BLaER1 treated with 17β-estradiol and CSF1 and Interleukin-3, amounts not matched to agents 10 nM and 100 nM (cell line): ENCODE results near the gene TMEM72.

Experiments used
- H3K27ac ChIP-seq, 11 experiments: shearing (Covaris generic); formaldehyde crosslinking; 2 replicates each; pipeline ENCODE4 v1.8.1; 2022
- H3K27me3 ChIP-seq, 11 experiments: shearing (Covaris generic); formaldehyde crosslinking; 2 replicates each; pipeline ENCODE4 v1.8.1; 2022
- H3K36me3 ChIP-seq, 11 experiments: shearing (Covaris generic); formaldehyde crosslinking; 2 replicates each; pipeline ENCODE4 v1.8.1; 2022
- H3K4me1 ChIP-seq, 10 experiments: shearing (Covaris generic); formaldehyde crosslinking; 2 replicates each; pipeline ENCODE4 v1.8.1; 2022
- H3K4me2 ChIP-seq, 11 experiments: shearing (Covaris generic); formaldehyde crosslinking; 2 replicates each; pipeline ENCODE4 v1.8.1; 2022
- H3K4me3 ChIP-seq, 10 experiments: shearing (Covaris generic); formaldehyde crosslinking; 2 replicates each; pipeline ENCODE4 v1.8.1; 2022
- H3K9ac ChIP-seq, 11 experiments: shearing (Covaris generic); formaldehyde crosslinking; 2 replicates each; pipeline ENCODE4 v1.8.1; 2022
- H3K9me3 ChIP-seq, 11 experiments: shearing (Covaris generic); formaldehyde crosslinking; replicated peaks in 1 of 11; 2 replicates each; pipeline ENCODE4 v1.8.1; 2022
- H4K20me1 ChIP-seq, 11 experiments: shearing (Covaris generic); formaldehyde crosslinking; 2 replicates each; pipeline ENCODE4 v1.8.1; 2022
- Cebpa-rat ChIP-seq, 11 experiments: shearing (Covaris generic); IDR thresholded peaks; 2 replicates each; pipeline ENCODE4 v1.8.1; 2022

The TMEM72 gene

GRCh38 chr10:44949127-44949802 is 38.1 kb downstream of the TMEM72 start:
- Histone ChIP-seq H4K20me1 (no peaks in the 10 kb centered on the region; a peak in 2 of 22 replicates), H3K9ac (peak overlapping the region in 5 of 11 experiments; percentile 35 to 65 (median 49); a peak in 7 of 22 replicates), H3K4me1 (peaks cover 46 to 93% (median 69%) of the 10 kb centered on the region in 10 experiments), H3K36me3 (peaks cover 0 to 41% (median 21%) of the 10 kb centered on the region in 11 experiments; a peak in 11 of 22 replicates), H3K27ac (peak overlapping the region in 9 of 11 experiments; percentile 62 to 79 (median 75); a peak in 18 of 22 replicates), H3K4me2 (peak overlapping the region; percentile 83 to 96 (median 92)), H3K27me3 (no peaks in the 10 kb centered on the region), H3K9me3 (peaks cover 11 to 21% (median 18%) of the 10 kb centered on the region in 11 experiments), H3K4me3 (no peak overlapping the region; a peak in 1 of 20 replicates)
- TF ChIP-seq Cebpa-rat (IDR thresholded peaks at IDR 0.05): no peak

GRCh38 chr10:44949915-44950314 is 38.8 kb downstream of the TMEM72 start:
- Histone ChIP-seq H3K36me3 (peaks cover 0 to 42% (median 25%) of the 10 kb centered on the region in 11 experiments; a peak in 11 of 22 replicates), H3K27ac (peak overlapping the region in 10 of 11 experiments; percentile 33 to 79 (median 74); a peak in 17 of 22 replicates), H3K4me3 (peak overlapping the region in 1 of 10 experiments; percentile 9; a peak in 1 of 20 replicates), H3K27me3 (no peaks in the 10 kb centered on the region), H3K9me3 (peaks cover 5 to 14% (median 12%) of the 10 kb centered on the region in 11 experiments; a peak in 21 of 22 replicates), H3K9ac (peak overlapping the region in 8 of 11 experiments; percentile 3 to 65 (median 36); a peak in 12 of 22 replicates), H3K4me1 (peaks cover 51 to 98% (median 71%) of the 10 kb centered on the region in 10 experiments), H4K20me1 (no peaks in the 10 kb centered on the region; a peak in 2 of 22 replicates), H3K4me2 (peak overlapping the region; percentile 83 to 96 (median 92))
- no peak for TF ChIP-seq Cebpa-rat (IDR thresholded peaks at IDR 0.05)

- Histone ChIP-seq H3K27ac (peak overlapping the region in 10 of 11 experiments; percentile 33 to 79 (median 74); a peak in 17 of 22 replicates), H3K4me3 (peak overlapping the region in 1 of 10 experiments; percentile 9; a peak in 1 of 20 replicates), H3K36me3 (peaks cover 0 to 48% (median 25%) of the 10 kb centered on the region in 11 experiments; a peak in 15 of 22 replicates), H3K27me3 (no peaks in the 10 kb centered on the region), H4K20me1 (no peaks in the 10 kb centered on the region; a peak in 2 of 22 replicates), H3K9me3 (peaks cover 0 to 8% (median 5%) of the 10 kb centered on the region in 11 experiments; a peak in 18 of 22 replicates), H3K4me2 (peak overlapping the region; percentile 83 to 96 (median 92)), H3K4me1 (peaks cover 58 to 96% (median 74%) of the 10 kb centered on the region in 10 experiments), H3K9ac (peak overlapping the region in 9 of 11 experiments; percentile 3 to 65 (median 30); a peak in 12 of 22 replicates)
- TF ChIP-seq Cebpa-rat (IDR thresholded peaks at IDR 0.05): no peak
Measured at GRCh38 chr10:44950326-44951225, 39.4 kb downstream of the TMEM72 start.

- Histone ChIP-seq H3K9me3 (peaks cover 0 to 6% (median 5%) of the 10 kb centered on the region in 11 experiments; a peak in 17 of 22 replicates), H3K4me2 (peak overlapping the region in 4 of 11 experiments; percentile 90 to 94 (median 92); a peak in 7 of 22 replicates), H3K27ac (no peak overlapping the region), H3K4me3 (no peak overlapping the region), H3K9ac (no peak overlapping the region), H3K36me3 (peaks cover 9 to 59% (median 36%) of the 10 kb centered on the region in 11 experiments; a peak in 21 of 22 replicates), H3K27me3 (no peaks in the 10 kb centered on the region), H3K4me1 (peaks cover 60 to 96% (median 73%) of the 10 kb centered on the region in 10 experiments), H4K20me1 (no peaks in the 10 kb centered on the region; a peak in 2 of 22 replicates)
- no peak for TF ChIP-seq Cebpa-rat (IDR thresholded peaks at IDR 0.05)
Measured at GRCh38 chr10:44951576-44952226, 40.6 kb downstream of the TMEM72 start.

GRCh38 chr10:44952779-44953231 is 41.7 kb downstream of the TMEM72 start:
- Histone ChIP-seq H3K4me1 (peaks cover 55 to 96% (median 72%) of the 10 kb centered on the region in 10 experiments), H3K4me2 (peak overlapping the region in 6 of 11 experiments; percentile 0 to 92 (median 16); a peak in 9 of 22 replicates), H3K27me3 (no peaks in the 10 kb centered on the region), H3K36me3 (peaks cover 12 to 62% (median 40%) of the 10 kb centered on the region in 11 experiments; a peak in 21 of 22 replicates), H4K20me1 (no peaks in the 10 kb centered on the region; a peak in 2 of 22 replicates), H3K9me3 (peaks cover 0 to 10% (median 8%) of the 10 kb centered on the region in 11 experiments; a peak in 17 of 22 replicates), H3K4me3 (no peak overlapping the region), H3K27ac (no peak overlapping the region), H3K9ac (no peak overlapping the region)
- no peak for TF ChIP-seq Cebpa-rat (IDR thresholded peaks at IDR 0.05)

GRCh38 chr10:44954042-44954441 is 42.9 kb downstream of the TMEM72 start:
- Histone ChIP-seq H3K36me3 (peaks cover 12 to 62% (median 40%) of the 10 kb centered on the region in 11 experiments; a peak in 21 of 22 replicates), H3K9ac (no peak overlapping the region), H3K4me2 (peak overlapping the region in 2 of 11 experiments; percentile 15 to 92; a peak in 3 of 22 replicates), H3K4me1 (peaks cover 55 to 92% (median 70%) of the 10 kb centered on the region in 10 experiments), H3K9me3 (peaks cover 0 to 10% (median 8%) of the 10 kb centered on the region in 11 experiments; a peak in 17 of 22 replicates), H3K4me3 (no peak overlapping the region), H3K27me3 (no peaks in the 10 kb centered on the region), H3K27ac (no peak overlapping the region), H4K20me1 (no peaks in the 10 kb centered on the region; a peak in 1 of 22 replicates)
- TF ChIP-seq Cebpa-rat (IDR thresholded peaks at IDR 0.05): no peak

- Histone ChIP-seq H3K27ac (peak overlapping the region in 1 of 11 experiments; percentile 31; a peak in 2 of 22 replicates), H4K20me1 (no peaks in the 10 kb centered on the region; a peak in 1 of 22 replicates), H3K27me3 (no peaks in the 10 kb centered on the region), H3K9me3 (peaks cover 0 to 10% (median 8%) of the 10 kb centered on the region in 11 experiments; a peak in 17 of 22 replicates), H3K4me3 (no peak overlapping the region), H3K36me3 (peaks cover 12 to 62% (median 40%) of the 10 kb centered on the region in 11 experiments; a peak in 21 of 22 replicates), H3K4me1 (peaks cover 50 to 82% (median 64%) of the 10 kb centered on the region in 10 experiments), H3K4me2 (peak overlapping the region; percentile 0 to 98 (median 72); a peak in 17 of 22 replicates), H3K9ac (no peak overlapping the region)
- TF ChIP-seq Cebpa-rat (IDR thresholded peaks at IDR 0.05): no peak
Measured at GRCh38 chr10:44954962-44955361, 43.8 kb downstream of the TMEM72 start.
